Thymus (tissue), 11 donors: ENCODE data around the gene RFFL. TPM values are rescaled to one million over a fixed set of nuclear protein-coding genes. Genes with fewer than 3 reads are reported as not detected.

Source experiments
- DNase-seq, 9 donors: peaks; one replicate each; pipeline ENCODE4 v3.0.0-alpha.2; 2013; ENCODE audit warnings: low spot score in 9 of 9, low read depth in 6 of 9, missing footprints in 1 of 9
- H3K27ac ChIP-seq, 2 donors: one replicate each; pipeline ENCODE4 v1.5.1; 2013; ENCODE audit warnings: control low read depth in 1 of 2, low read depth in 1 of 2, low read length in 1 of 2, mild to moderate bottlenecking in 1 of 2, moderate library complexity in 1 of 2
- H3K27me3 ChIP-seq, 2 donors: one replicate each; pipeline ENCODE4 v1.5.1; 2013; ENCODE audit warnings: low read length in 1 of 2; ENCODE audit not compliant: control insufficient read depth in 2 of 2, insufficient read depth in 1 of 2
- H3K36me3 ChIP-seq, 2 donors: one replicate each; pipeline ENCODE4 v1.5.1; 2013; ENCODE audit warnings: low read length in 1 of 2, mild to moderate bottlenecking in 1 of 2, moderate library complexity in 1 of 2; ENCODE audit not compliant: control insufficient read depth in 2 of 2, insufficient read depth in 2 of 2
- H3K4me1 ChIP-seq, 2 donors: one replicate each; pipeline ENCODE4 v1.5.1; 2013; ENCODE audit warnings: low read length in 2 of 2; ENCODE audit not compliant: control insufficient read depth in 2 of 2, insufficient read depth in 2 of 2
- H3K4me3 ChIP-seq, 2 donors: one replicate each; pipeline ENCODE4 v1.5.1; 2013; ENCODE audit warnings: low read length in 2 of 2, control low read depth in 1 of 2, mild to moderate bottlenecking in 1 of 2
- H3K9me3 ChIP-seq, 2 donors: one replicate each; pipeline ENCODE4 v1.5.1; 2013; ENCODE audit warnings: low read length in 1 of 2, mild to moderate bottlenecking in 1 of 2; ENCODE audit not compliant: control insufficient read depth in 2 of 2, insufficient read depth in 1 of 2
- WGBS: extraction: QIAGEN DNeasy Blood & Tissue Kit; methylation state at CpG from one replicate; pipeline ENCODE4 v1.1.7; 2013; 5-methylcytosine and 5-hydroxymethylcytosine counted together
- polyA plus RNA-seq: library from polyadenylated mRNA; stranded (reverse); fragments of 200-250 nt; gene quantifications from one replicate; pipeline ENCODE4 v1.2.3, GENCODE V29; 2013
- total RNA-seq: library from RNA; stranded (reverse); fragments of 120-200 nt; gene quantifications from one replicate; pipeline ENCODE4 v1.2.4, GENCODE V29; 2013
- donor health status: healthy.

Gene RFFL
- total and polyA plus RNA-seq, 2 donors, result 16.5 to 17.6 TPM

DNA sequence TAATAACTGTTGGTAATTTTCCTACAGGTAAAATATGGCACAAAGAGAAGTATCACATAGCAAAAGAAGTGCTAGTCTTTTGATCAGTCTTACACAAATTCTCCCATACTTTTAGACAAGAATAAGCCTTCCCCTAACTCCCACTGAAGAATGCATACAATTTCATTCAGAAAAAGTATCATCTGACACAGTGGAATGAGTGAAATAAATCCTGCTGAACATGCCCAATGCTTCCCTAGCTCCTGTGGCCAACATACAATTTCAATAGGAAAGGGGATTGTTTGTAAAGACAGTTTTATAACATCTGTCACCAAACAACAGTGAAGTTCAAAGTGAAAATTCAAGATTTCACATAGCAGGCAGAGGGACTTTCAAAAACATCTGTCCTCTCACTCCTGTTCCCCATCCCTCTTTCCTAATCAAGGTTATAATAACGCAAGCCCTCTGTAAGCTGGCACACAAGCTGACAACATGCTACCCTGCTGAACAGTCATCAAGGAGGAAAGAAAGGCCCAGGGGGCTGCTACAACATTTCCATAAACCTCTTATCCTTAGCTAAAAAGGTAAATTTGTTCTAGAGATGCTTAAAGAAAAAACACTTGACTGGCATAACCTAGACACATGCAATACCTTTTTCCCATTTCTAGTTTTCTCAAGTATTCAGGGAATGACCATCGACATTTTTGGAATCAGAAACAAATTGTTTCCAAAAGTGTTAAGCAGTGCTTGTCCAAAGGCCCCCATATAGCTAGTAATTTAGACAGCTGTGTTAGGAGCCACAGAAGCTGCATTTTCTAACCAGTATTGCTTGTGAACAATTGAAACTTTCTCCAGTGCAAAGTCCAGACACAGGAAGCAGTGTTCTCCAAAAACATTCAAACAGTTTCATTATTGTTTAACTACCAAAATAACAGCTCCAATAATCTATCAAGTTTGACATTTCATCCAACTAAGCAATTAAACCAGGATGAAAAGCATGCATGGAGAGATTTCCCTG, 11.5 kb upstream of the RFFL start:
- 94% methylated on average over 2 of the region's 2 CpGs for WGBS
- no peaks in the 10 kb centered on the region for H3K9me3 ChIP-seq
- no peak overlapping the region for H3K27ac ChIP-seq
- H3K4me3 ChIP-seq, result no peak overlapping the region
- no peaks in the 10 kb centered on the region for H3K27me3 ChIP-seq
- DNase-seq, result no peak
- H3K4me1 ChIP-seq, result peaks cover 0 to 6% of the 10 kb centered on the region in 2 donors
- H3K36me3 ChIP-seq, result peaks cover 3% of the 10 kb centered on the region in 2 donors

DNA sequence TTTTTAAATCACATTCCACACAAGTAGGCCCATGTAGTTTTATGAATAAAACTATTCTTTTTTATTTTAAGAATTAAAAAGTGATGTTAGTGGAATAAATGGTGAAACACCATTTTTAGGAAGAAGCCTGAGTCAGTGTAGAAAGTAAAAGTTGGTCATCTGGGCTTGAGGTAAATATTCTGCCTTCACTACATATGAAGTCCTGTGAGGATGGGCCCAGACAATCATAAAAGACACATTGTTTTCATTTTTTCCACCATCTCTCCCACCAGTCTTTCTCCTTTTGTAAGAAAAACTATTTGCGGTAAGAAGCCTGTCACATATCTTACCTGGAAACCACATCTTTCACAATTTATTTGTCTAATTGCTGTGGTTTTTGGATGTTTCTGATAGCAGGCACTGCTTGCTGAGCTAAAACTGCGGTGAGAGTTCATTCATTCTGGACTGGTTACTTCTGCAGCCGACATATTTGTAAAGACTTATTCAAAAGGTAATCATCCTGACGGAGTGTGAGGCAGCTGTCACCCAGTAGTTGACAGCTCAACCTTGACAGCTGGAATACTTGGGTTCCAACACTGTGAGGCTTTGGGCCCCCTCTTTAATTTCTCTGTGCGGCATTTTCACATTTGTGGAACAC, 10.6 kb upstream of the RFFL start:
- Histone ChIP-seq H3K4me1 (peaks cover 0 to 6% of the 10 kb centered on the region in 2 donors), H3K9me3 (no peaks in the 10 kb centered on the region), H3K27ac (no peak overlapping the region), H3K4me3 (no peak overlapping the region), H3K27me3 (no peaks in the 10 kb centered on the region), H3K36me3 (peaks cover 3% of the 10 kb centered on the region in 2 donors)
- DNase-seq, result no peak
- WGBS, result 81% methylated on average over 5 of the region's 5 CpGs

DNA sequence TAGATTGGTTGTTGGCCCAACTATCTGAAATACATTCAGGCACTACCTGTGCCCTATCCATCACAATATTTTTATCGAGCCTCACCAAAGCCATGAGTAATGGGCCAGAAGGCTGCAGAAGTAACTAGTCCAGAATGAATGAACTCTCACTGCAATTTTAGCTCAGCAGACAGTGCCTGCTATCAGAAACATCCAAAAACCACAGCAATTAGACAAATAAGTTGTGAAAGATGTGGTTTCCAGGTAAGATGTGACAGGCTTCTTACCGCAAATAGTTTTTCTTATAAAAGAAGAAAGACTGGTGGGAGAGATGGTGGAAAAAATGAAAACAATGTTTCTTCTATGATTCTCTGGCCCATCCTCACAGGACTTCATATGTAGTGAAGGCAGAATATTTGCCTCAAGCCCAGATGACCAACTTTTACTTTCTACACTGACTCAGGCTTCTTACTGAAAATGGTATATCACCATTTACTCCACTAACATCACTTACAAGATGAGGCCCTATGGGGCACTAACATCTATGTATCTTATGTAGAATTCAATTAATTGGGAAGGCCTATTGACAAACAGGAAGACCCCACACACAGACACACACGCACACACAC, 9.8 kb upstream of the RFFL start:
- peaks cover 0 to 6% of the 10 kb centered on the region in 2 donors for H3K4me1 ChIP-seq
- peaks cover 3% of the 10 kb centered on the region in 2 donors for H3K36me3 ChIP-seq
- H3K27me3 ChIP-seq, result no peaks in the 10 kb centered on the region
- no peak for DNase-seq
- H3K27ac ChIP-seq, result no peak overlapping the region
- no peaks in the 10 kb centered on the region for H3K9me3 ChIP-seq
- H3K4me3 ChIP-seq, result no peak overlapping the region
- 75% methylated on average over 3 of the region's 3 CpGs for WGBS

DNA sequence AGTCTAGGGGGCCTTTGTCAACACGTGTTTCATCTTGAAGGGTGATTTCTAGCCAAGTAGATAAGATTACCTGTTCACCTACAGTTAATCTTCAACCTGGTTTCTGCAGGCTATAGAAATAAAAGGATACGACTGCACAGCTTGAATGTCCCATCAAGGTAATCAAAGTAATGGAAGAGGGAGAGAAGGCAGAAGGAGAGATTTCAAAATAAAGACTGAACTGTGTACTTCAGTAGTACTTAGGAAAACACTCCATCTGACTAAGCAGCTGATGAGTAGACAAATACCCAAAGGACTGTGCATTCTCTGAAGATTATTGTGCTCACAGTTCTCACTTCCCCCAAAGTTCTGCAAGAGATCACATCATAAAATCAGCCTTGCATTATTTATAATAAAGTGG, 5.8 kb upstream of the RFFL start:
- peaks cover 3% of the 10 kb centered on the region in 2 donors for H3K36me3 ChIP-seq
- peaks cover 0 to 4% of the 10 kb centered on the region in 2 donors for H3K4me1 ChIP-seq
- DNase-seq, result no peak
- no peaks in the 10 kb centered on the region for H3K27me3 ChIP-seq
- no peaks in the 10 kb centered on the region for H3K9me3 ChIP-seq
- 98% methylated on average over 2 of the region's 2 CpGs for WGBS
- H3K27ac ChIP-seq, result no peak overlapping the region
- H3K4me3 ChIP-seq, result no peak overlapping the region

DNA sequence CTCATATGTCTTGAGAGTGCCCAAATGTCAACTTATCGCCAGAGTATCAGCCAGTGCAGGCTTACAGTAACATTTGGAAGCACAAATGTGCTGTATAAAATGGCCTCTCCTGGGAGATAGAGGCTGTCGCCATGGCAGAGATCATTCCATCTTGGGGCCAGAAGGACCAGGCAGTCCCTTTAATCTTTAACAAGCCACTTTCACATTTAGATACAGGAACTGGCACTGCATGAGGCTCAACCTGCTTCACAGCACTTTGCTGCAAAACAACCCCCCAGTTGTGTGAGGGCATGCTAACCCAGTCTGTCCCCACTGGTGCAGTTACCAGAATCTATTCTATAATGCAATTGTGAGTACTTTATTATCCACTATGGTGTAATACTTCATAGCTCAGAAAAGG, 4.7 kb upstream of the RFFL start:
- Histone ChIP-seq H3K27me3 (no peaks in the 10 kb centered on the region), H3K4me3 (no peak overlapping the region), H3K4me1 (peaks cover 4 to 11% of the 10 kb centered on the region in 2 donors), H3K36me3 (peaks cover 3% of the 10 kb centered on the region in 2 donors), H3K9me3 (no peaks in the 10 kb centered on the region), H3K27ac (no peak overlapping the region)
- 96% methylated on average over 2 of the region's 2 CpGs for WGBS
- DNase-seq, result no peak

DNA sequence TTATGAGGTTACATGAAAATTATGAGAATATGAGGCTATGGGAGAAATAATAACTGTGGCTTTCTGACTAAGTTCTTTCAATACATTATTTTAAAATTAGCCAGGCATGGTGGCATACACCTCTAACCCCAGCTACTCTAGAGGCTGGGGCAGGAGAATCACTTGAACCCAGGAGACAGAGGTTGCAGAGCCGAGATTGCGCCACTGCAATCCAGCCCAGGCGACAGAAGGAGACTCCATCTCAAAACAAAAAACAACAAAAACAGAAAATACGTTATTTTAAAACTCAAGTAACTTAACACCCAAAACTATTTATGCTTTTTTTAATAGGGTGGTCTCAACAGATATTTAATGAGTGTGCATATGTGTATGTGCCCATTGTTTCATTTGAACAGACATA, 2.4 kb upstream of the RFFL start:
- peaks cover 7 to 12% of the 10 kb centered on the region in 2 donors for H3K4me1 ChIP-seq
- no peak overlapping the region for H3K27ac ChIP-seq
- no peak overlapping the region for H3K4me3 ChIP-seq
- peaks cover 0 to under 1% of the 10 kb centered on the region in 2 donors for H3K36me3 ChIP-seq
- 98% methylated on average over 4 of the region's 4 CpGs for WGBS
- DNase-seq, result no peak
- H3K27me3 ChIP-seq, result no peaks in the 10 kb centered on the region
- no peaks in the 10 kb centered on the region for H3K9me3 ChIP-seq

DNA sequence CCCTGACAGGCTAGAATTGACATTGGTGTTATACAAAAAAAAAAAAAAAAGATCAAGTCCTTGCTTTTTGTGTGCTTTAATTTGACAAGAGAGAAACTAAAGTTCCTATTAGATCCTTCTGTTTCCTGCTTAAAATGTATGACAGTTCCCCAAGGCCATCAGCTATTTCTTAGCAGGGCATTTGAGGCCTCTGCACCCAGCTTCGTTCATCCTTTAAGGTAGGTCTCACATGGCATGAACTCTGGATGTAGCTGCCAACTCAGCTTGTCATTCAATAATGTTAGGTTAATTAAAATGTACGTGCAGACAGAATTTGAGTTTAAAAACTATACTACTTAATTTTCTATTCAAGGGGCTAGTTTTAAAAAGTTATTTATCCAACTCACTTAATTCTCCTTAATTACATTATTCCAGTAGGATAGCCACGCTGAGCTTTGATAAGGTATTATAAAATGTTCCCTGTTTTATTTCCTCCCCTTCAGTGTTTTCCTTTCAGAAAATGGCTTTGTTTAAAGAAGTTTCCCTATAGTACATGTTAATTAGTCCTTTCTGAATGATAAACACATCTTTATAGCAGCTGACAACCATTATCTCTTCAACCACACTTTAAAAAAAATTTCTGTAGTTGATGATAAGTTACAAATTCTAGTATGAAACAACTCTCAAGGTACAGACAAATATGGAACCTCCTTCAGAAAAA, 1.2 kb upstream of the RFFL start:
- Histone ChIP-seq H3K4me1 (peaks cover 7 to 12% of the 10 kb centered on the region in 2 donors), H3K4me3 (no peak overlapping the region), H3K9me3 (no peaks in the 10 kb centered on the region), H3K27ac (no peak overlapping the region), H3K27me3 (no peaks in the 10 kb centered on the region), H3K36me3 (peaks cover 0 to 3% of the 10 kb centered on the region in 2 donors)
- no peak for DNase-seq
- WGBS, result 96% methylated on average over 3 of the region's 3 CpGs

DNA sequence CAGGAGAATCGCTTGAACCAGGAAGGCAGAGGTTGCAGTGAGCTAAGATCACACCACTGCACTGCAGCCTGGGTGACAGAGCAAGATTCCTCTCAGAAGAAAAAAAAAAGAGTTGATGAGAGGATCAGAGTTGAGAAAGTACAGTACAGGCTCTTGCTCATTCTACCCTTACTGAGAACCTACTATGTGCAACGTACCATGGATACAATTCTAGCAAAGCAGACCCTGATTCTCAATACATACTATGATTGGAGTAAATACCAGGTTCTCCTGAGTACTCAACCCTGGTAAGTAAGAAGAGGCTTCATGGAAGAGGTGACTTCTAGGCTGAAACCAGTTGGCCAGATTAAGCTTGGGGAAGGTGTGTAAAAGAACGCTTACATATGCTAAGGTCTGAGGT, 1.2 kb downstream of the RFFL start:
- DNase-seq, result no peak
- Histone ChIP-seq H3K4me3 (no peak overlapping the region), H3K27ac (no peak overlapping the region), H3K27me3 (no peaks in the 10 kb centered on the region), H3K9me3 (no peaks in the 10 kb centered on the region), H3K4me1 (peaks cover 7 to 12% of the 10 kb centered on the region in 2 donors), H3K36me3 (peaks cover 0 to 3% of the 10 kb centered on the region in 2 donors)
- WGBS, result 97% methylated on average over 3 of the region's 3 CpGs
